Heart left ventricle (tissue), 16 donors: Measurements from ENCODE around the gene G3BP1. TPM values are rescaled to one million over a fixed set of nuclear protein-coding genes. Genes with fewer than 3 reads are reported as not detected.

ENCODE experiments used
- ATAC-seq, 4 donors: fragments of 200-7000 bp; cut with Tn5 transposase; one replicate each; pipeline ENCODE4 v1.9.1; 2020 to 2022; ENCODE audit warnings: moderate library complexity in 4 of 4, mild to moderate bottlenecking in 3 of 4, moderate number of reproducible peaks in 1 of 4
- DNase-seq, 5 donors: peaks; one replicate each; pipeline ENCODE4 v3.0.0-alpha.2; 2020
- H3K27ac ChIP-seq, 12 donors: fragments of 200-600 bp; sonication (generic) in 4 of 12; one replicate each; pipeline versions ENCODE4 v1.5.0 to v1.8.0; 2016 to 2022; ENCODE audit warnings: mild to moderate bottlenecking in 2 of 12
- H3K27me3 ChIP-seq, 9 donors: fragments of 200-600 bp; sonication (generic) in 2 of 9; one replicate each; pipeline versions ENCODE4 v1.5.1 to v1.8.0; 2016 to 2022; ENCODE audit warnings: mild to moderate bottlenecking in 3 of 9
- H3K36me3 ChIP-seq, 9 donors: fragments of 200-600 bp; sonication (generic) in 2 of 9; one replicate each; pipeline versions ENCODE4 v1.5.0 to v1.8.0; 2018 to 2022; ENCODE audit warnings: mild to moderate bottlenecking in 2 of 9
- H3K4me1 ChIP-seq, 12 donors: fragments of 200-600 bp; sonication (generic) in 4 of 12; one replicate each; pipeline versions ENCODE4 v1.5.0 to v1.8.0; 2016 to 2022; ENCODE audit warnings: mild to moderate bottlenecking in 3 of 12
- H3K4me3 ChIP-seq, 12 donors: fragments of 200-600 bp; sonication (generic) in 4 of 12; one replicate each; pipeline versions ENCODE4 v1.5.0 to v1.8.0; 2017 to 2022; ENCODE audit warnings: mild to moderate bottlenecking in 9 of 12, moderate library complexity in 4 of 12
- H3K9me3 ChIP-seq, 12 donors: fragments of 200-600 bp; sonication (generic) in 4 of 12; one replicate each; pipeline versions ENCODE4 v1.5.0 to v1.8.0; 2016 to 2022; ENCODE audit warnings: mild to moderate bottlenecking in 1 of 12
- POLR2A ChIP-seq, 2 donors: fragments of 450-650 bp; IDR thresholded peaks; one replicate each; pipeline ENCODE4 v1.6.1; 2017; ENCODE audit warnings: antibody characterized with exemption in 2 of 2, mild to moderate bottlenecking in 2 of 2, moderate library complexity in 2 of 2
- WGBS, 4 donors: extraction: QIAGEN DNeasy Blood & Tissue Kit in 2 of 4; methylation state at CpG; one replicate each; pipeline versions ENCODE4 v1.1.5 to v1.1.7; 2013 to 2018; 5-methylcytosine and 5-hydroxymethylcytosine counted together
- intact Hi-C, 10 donors: fragments of 100-400 bp; cut with DNase I; formaldehyde crosslinking; loops; one replicate each; pipeline versions ENCODE4 v1.11.1 to v1.14.2; 2022
- polyA plus RNA-seq, 2 donors: library from polyadenylated mRNA; stranded (reverse); fragments of 200-250 nt; gene quantifications; one replicate each; pipeline ENCODE4 v1.2.3, GENCODE V29; 2013
- total RNA-seq, 9 donors: library from RNA; depleted of rRNA in 2 of 9; stranded (reverse); fragments of >200 nt in 2 of 9; fragmentation: NEBNext Ultra II Directional in 3 of 9; extraction: Animal tissue kit (Norgen Biotek cat#: 25700) in 3 of 9; gene quantifications; one replicate each; pipeline versions ENCODE4 v1.1.0 to v1.2.4, GENCODE V29; 2016 to 2023
- TF ChIP-seq, protein P1 (sequence below), 12 donors: fragments of 200-600 bp; sonication (generic) in 4 of 12; IDR thresholded peaks; one replicate each; pipeline versions ENCODE4 v1.5.0 to v1.8.0; 2018 to 2022; ENCODE audit warnings: antibody characterized with exemption in 12 of 12, mild to moderate bottlenecking in 5 of 12
- donor health status: ischemic (EF 13 %, LVEDD 7.1; RV severe dilation, severe dysfunction).
- donor health status: healthy with polysubstance abuse.
- donor health status: DM: no; HTN: yes; CAD: no.
- donor health status: DM: no; HTN: no; CAD: no.
- donor health status: ischemic (EF 25% LVEDD 6.9; RV normal size, moderate dysfunction).
- donor health status: ischemic (EF 25% LVEDD 5.7; RV mildly dilated, moderate dysfunction).
- donor health status: healthy.
- donor health status: DM: yes; HTN: yes; CAD: no.
- donor health status: ischemic (EF 35%, LVEDD 5.7; RV mildly dilated, moderate dysfunction).
- donor health status: nonischemic (EF 11% LVEDD 7.7; RV severe dilation, severe dysfunction).
- donor health status: DM: yes; HTN: yes; CAD: no.
- donor health status: PGD.
- donor health status: ischemic (EF 29% LVEDD 5.4; RV normal size, mild dysfunction).
- donor health status: nonischemic (EF 23%, LVEDD 6.1; RV moderate dilation, normal function).

The G3BP1 gene
- total and polyA plus RNA-seq, 11 donors, result 12.7 to 133 (median 96.4) TPM

GRCh38 chr5:151810897-151811296, 39.1 kb downstream of the G3BP1 start:
- no peaks in the 10 kb centered on the region for H3K9me3 ChIP-seq
- peaks cover 0 to 73% (median 40%) of the 10 kb centered on the region in 9 donors for H3K36me3 ChIP-seq
- H3K4me1 ChIP-seq, result peaks cover 0 to 44% (median 18%) of the 10 kb centered on the region in 12 donors
- H3K4me3 ChIP-seq, result no peak overlapping the region
- TF ChIP-seq, protein P1, sequence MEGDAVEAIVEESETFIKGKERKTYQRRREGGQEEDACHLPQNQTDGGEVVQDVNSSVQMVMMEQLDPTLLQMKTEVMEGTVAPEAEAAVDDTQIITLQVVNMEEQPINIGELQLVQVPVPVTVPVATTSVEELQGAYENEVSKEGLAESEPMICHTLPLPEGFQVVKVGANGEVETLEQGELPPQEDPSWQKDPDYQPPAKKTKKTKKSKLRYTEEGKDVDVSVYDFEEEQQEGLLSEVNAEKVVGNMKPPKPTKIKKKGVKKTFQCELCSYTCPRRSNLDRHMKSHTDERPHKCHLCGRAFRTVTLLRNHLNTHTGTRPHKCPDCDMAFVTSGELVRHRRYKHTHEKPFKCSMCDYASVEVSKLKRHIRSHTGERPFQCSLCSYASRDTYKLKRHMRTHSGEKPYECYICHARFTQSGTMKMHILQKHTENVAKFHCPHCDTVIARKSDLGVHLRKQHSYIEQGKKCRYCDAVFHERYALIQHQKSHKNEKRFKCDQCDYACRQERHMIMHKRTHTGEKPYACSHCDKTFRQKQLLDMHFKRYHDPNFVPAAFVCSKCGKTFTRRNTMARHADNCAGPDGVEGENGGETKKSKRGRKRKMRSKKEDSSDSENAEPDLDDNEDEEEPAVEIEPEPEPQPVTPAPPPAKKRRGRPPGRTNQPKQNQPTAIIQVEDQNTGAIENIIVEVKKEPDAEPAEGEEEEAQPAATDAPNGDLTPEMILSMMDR (IDR thresholded peaks at IDR 0.05), result no peak
- no peak for TF ChIP-seq POLR2A (IDR thresholded peaks at IDR 0.05)
- no peak for DNase-seq
- H3K27ac ChIP-seq, result peak overlapping the region in 1 of 12 donors; percentile 31
- WGBS, 4 donors, result 95 to 98% (median 97%) methylated on average over 1 of the region's 1 CpG
- intact Hi-C loops, result loop anchor here in 1 of 10 donors (5.0 kb wide), 1 partner anchor 39 kb away; the partner anchor contains the start of gene G3BP1
- H3K27me3 ChIP-seq, result no peaks in the 10 kb centered on the region
- ATAC-seq, result no peak

DNA sequence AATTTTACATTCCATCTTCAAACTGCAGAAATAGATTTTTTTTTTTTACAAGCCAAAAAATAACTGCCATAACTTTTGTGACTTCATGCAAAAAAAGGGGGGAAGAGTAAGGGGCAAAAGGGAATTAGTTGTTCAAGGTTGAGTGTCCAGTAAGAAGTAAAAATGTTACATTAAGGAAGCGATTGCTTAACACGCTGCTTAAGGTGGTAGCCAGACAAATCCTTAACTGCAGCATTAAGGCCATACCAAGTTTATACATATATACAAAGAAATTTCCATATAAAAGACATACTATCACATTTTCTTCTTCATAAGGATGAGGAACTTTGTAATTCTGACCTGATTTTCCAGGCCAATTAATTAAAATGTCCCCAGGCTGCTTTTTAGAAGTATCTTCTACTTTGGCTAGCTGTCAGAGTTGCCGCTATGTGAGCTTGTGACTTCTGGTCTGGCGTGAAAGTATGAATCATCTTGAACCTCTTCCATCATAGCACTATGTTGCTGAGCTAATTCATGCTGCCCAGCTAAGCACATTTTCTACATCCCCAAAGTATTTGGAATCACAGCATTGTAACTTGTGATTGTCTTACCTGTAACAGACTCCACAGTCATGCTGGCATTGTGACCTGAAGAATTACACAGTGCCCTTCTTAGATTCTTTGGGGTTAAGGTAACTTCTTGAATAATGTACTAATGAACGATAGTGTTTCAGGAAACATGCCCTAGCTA, 40.0 kb downstream of the G3BP1 start:
- no peak overlapping the region for H3K4me3 ChIP-seq
- TF ChIP-seq, protein P1 (IDR thresholded peaks at IDR 0.05), result no peak
- TF ChIP-seq POLR2A (IDR thresholded peaks at IDR 0.05), result no peak
- H3K36me3 ChIP-seq, result peaks cover 0 to 65% (median 31%) of the 10 kb centered on the region in 9 donors
- no peaks in the 10 kb centered on the region for H3K27me3 ChIP-seq
- 59 to 72% (median 68%) methylated on average over 5 of the region's 5 CpGs for WGBS, 4 donors
- peak; percentile 80 to 92 (median 84) for ATAC-seq
- intact Hi-C loops, result loop anchor here in 1 of 10 donors (5.0 kb wide), 1 partner anchor 39 kb away; the partner anchor contains the start of gene G3BP1
- peaks cover 0 to 39% (median 16%) of the 10 kb centered on the region in 12 donors for H3K4me1 ChIP-seq
- DNase-seq, result peak in 1 of 5 donors; percentile 39
- H3K9me3 ChIP-seq, result no peaks in the 10 kb centered on the region
- H3K27ac ChIP-seq, result peak overlapping the region in 10 of 12 donors; percentile 2 to 62 (median 38)

- H3K4me1 ChIP-seq, result peaks cover 0 to 38% (median 15%) of the 10 kb centered on the region in 12 donors
- no peaks in the 10 kb centered on the region for H3K27me3 ChIP-seq
- H3K9me3 ChIP-seq, result no peaks in the 10 kb centered on the region
- TF ChIP-seq POLR2A (IDR thresholded peaks at IDR 0.05), result no peak
- TF ChIP-seq, protein P1 (IDR thresholded peaks at IDR 0.05), result no peak
- H3K27ac ChIP-seq, result peak overlapping the region in 9 of 12 donors; percentile 2 to 62 (median 52)
- H3K4me3 ChIP-seq, result no peak overlapping the region
- intact Hi-C loops, result loop anchor here in 1 of 10 donors (5.0 kb wide), 1 partner anchor 41 kb away; the partner anchor contains the start of gene G3BP1
- peak in 1 of 5 donors; percentile 11 for DNase-seq
- ATAC-seq, result peak; percentile 80 to 90 (median 84)
- WGBS, 4 donors, result 36 to 52% (median 46%) methylated on average over 2 of the region's 2 CpGs
- H3K36me3 ChIP-seq, result peaks cover 0 to 55% (median 23%) of the 10 kb centered on the region in 9 donors
Observed at GRCh38 chr5:151812757-151813309, 41.1 kb downstream of the G3BP1 start.

GRCh38 chr5:151815051-151815450, 43.3 kb downstream of the G3BP1 start:
- DNase-seq (no peak), ATAC-seq (no peak)
- H3K4me1 ChIP-seq, result peaks cover 0 to 35% (median 16%) of the 10 kb centered on the region in 12 donors
- no peak overlapping the region for H3K4me3 ChIP-seq
- intact Hi-C loops, result no loop called here
- H3K27me3 ChIP-seq, result no peaks in the 10 kb centered on the region
- H3K36me3 ChIP-seq, result peaks cover 0 to 43% (median 15%) of the 10 kb centered on the region in 9 donors
- TF ChIP-seq POLR2A (IDR thresholded peaks at IDR 0.05), result no peak
- TF ChIP-seq, protein P1 (IDR thresholded peaks at IDR 0.05), result no peak
- no peak overlapping the region for H3K27ac ChIP-seq
- no peaks in the 10 kb centered on the region for H3K9me3 ChIP-seq
- 79 to 86% (median 81%) methylated on average over 1 of the region's 1 CpG for WGBS, 4 donors
